HG03175 (cell line): ENCODE measurements around the gene KRT222.

Source experiments
- ATAC-seq: cut with Tn5 transposase; IDR thresholded peaks from one replicate; pipeline ENCODE4 v1.9.1; 2021; ENCODE audit warnings: mild to moderate bottlenecking, moderate library complexity; ENCODE audit not compliant: unreplicated experiment

KRT222 gene

DNA sequence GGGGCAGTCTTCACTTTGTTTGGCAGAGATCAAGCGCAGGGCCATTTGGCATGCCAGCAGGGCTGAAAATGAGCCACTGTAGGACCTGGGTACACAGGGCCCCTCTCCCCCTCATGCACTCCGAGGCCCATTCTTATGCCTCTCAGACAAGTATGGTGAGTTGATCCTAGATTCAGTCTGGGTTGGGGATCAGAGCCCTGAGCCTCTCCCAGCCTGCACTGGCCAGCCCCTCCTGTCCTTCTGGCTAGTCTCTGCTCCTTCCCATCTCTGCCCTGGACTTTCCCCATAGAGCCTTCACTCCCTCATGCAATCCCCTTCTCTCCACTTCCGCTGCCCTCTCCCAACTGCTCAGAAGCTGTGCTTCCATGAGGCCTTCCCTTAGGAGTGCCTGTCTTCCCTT, 48.4 kb downstream of the KRT222 start:
- ATAC-seq, result no peak

DNA sequence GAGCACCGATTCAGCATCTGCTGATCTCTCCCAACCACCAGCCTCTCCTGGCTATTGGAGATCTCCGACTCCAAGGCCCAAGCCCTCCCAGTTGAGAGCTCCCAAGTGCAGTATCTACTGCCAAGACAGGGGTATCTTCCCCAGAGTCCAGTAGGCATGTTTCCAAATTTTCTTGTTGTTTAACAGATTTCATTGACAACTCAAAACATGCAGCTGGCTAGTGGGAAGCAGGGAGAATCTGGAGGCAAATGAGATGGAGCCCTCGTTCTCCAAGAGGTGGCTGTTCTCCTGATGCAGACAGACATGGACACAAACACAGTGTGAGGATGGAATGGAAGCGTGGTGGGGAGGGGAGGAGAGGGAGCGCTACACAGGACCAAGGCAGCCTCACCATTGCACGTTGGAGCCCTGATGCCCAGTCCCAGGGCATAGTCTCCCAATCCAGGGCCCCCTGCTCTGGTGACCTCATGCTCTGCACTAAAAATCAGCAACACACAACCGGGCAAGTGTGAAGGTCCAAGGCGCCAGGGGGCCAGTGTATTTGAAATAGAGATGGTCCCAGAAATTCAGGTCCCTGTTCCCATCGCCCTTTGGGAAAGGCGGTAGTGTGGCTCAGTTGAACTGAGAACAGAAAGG, 49.0 kb downstream of the KRT222 start:
- ATAC-seq, result no peak

DNA sequence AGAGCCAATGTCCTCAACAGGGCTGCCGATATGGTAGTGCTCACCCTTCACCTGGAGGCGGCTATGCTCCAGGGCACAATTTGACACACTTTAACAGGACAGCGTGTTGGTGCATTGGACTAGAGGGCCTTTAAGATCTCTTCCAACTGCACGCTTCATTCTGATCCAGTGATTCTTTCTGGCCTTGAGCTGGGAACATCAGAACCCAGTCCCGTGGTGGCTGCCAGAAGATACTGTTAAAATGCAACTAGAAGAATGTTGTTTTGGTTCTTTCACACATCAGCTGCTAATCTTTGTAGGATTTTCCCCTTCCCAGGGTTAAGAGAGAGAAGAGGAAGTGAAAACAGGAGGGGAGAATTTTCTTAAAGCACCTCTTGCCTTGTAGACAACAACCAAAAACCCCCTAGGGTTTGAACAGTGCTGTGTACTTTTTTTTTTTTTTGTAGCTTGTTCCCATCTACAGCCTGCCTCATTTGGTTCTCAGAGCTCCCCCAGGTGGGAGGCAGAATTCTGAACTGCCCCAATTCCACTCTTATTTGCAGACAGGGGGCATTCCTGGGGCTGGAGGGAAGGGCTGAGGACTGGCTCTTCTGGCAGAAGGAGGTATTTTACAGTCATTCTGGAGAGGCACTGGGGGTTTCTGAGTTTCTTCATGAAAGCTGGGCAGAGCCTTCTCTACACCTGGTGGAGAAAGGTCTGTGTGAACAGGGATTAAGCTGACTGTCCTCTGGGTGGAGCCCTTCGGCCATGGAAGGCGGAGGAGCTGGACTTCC, 49.7 kb downstream of the KRT222 start:
- peak; percentile 71 for ATAC-seq

DNA sequence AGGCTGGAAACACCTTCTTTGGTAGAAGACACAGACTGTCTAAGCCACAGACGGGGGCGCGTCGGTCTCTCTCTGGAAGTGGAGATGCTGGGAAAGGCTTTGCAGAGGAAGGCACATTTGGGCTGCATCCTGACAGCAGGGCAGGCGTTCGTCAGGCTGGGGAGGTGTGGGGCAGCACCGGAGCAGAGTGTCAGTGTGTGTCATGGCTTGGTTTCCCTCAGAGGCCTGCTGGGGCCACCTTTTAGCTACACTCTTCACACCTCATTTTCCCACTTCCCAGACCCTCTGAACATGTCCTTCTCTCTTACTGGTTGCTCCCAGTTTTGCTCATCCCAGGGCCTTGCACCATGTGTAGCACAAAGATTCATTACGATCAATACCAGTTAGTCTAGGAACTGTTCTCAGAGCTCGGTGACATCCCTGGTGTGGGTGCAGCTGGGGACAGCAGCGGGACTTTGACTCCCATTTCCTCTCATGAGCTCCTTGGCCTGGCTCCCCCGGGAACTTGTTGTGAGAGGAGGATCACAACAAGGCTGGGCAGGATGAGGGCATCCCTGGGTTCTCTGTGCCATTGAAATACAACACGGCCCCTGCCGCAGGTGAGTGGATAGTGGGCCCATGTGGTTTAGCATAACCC, 50.4 kb downstream of the KRT222 start:
- peak; percentile 19 for ATAC-seq

- no peak for ATAC-seq
Measured at GRCh38 chr17:40613467-40614154, 51.4 kb downstream of the KRT222 start.

DNA sequence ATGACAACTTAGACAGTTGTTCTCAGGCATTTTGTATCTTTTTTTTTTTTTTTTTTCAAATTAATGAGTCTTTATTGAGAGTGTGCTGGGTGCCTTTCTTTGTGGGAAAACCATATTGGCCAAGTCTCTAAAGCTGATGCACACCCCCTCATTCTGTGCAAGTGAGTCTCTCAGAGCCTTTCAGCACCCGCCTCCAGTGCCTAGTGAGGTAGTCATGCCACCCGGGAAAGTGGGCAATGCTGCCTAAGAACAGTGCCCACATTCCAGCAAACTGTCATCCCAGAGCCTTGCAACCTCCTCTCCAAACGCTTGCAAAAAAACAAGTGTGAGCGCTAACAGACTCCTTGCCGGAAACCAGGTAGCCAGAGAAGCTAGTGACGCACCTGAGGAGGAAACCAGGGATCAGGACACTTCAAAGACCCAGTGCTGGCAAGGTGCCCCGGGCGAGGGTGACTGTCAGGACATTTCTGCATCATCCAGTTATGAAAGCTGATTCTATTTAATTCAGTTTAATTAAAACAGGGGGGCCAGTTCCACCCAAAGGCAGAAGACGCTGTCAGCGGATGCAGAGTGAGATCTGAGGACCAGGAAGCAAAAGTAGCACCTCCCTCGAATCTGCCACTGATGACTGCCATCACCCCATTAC, 52.3 kb downstream of the KRT222 start:
- ATAC-seq, result no peak

- ATAC-seq, result no peak
Measured at GRCh38 chr17:40611840-40612474, 53.0 kb downstream of the KRT222 start.

DNA sequence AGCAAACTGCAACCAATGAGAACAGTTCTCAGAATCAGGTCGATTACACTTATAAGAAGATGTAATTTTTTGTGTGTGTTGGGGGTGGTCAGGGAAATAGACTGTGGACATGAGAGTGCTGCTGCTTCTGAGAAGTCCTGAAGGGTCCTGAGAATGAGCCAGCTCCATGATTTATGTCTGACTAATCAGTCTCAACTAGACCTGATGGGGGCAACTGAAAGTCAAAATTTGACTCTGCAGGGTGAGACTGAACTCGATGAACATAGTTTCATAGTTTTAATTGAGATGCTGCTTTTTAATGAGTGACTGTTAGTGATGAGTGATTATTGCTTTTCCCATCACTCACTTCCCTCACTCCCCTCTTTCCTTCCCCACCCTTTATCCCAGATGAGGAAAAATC, 54.6 kb downstream of the KRT222 start:
- no peak for ATAC-seq

DNA sequence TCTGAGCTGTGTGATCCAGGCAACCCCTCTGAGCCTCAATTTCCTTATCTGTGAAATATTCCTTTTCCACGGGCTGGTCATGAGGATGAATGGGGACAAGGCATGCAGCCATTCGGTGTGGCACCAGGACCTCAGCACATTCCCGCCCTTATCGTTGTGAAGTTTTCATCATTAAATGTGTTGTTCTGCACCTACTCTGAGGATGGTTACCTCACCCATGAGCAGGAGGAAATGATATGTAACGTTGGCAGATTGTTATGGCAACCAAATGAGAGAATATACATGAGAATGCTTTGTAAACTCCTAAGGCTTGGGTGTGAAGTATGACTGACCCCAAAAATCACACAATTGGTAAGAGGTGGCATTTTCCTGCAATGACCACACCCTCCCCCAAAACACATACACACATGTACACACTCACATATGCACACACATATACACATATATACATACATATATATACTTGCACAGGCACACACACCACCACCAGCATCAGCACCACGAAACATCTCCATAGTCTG, 56.9 kb downstream of the KRT222 start:
- ATAC-seq, result no peak

DNA sequence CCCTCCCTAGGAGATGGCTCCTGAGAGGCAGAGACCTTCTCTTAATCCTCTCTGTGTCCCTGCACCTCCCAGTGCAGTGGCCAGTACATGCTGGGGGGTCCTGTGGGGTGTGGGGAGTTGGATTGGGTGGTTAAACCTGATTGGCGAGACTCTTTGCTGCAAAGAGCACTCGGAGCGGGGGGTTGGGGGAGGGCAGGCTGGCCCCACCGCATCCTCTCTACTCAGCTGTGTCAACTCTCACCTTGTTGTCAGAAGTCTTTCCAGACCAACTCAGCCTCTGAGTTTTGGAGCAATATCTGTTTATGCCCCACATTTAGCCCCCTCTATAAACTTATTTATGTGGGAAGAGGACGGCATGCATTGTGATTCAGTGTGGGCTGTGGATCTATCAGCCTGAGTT, 57.3 kb downstream of the KRT222 start:
- ATAC-seq, result no peak

DNA sequence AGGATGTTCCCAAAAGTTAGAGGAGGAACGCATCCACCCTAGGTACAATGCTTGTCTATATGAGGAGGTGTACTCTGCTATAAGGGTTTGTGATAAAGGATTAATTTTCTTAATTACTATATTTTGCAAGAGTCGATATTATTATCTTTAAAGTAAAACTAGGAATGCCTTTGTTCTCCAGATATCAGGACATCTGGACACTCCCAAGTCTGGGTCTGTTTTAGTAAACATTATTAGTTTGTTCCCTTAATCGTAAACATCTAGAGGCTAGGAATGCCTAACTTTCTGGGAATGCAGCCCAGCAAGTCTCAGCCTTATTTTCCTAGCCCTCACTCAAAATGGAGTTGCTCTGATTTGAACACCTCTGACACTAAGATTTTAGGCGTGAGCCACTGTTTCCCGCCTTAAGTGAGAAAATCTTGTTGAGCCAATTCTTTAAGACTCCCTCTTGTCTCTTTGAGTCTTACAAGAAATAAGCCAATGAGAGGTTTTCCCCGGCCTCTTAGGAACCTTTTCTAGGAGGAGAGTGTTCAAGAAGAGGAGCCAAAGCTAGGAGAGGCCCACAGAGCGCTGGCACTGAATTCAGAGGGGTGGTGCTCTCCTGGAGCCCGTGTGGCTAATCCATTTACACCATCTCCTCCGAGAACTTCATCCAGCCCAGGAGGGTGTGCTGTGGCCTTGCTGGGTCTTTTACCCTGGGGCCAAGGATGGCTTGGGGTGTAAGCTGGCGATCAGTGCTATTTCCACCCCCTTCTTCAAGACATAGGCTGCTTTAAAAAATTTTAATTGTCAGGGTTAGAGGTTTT, 58.2 kb downstream of the KRT222 start:
- ATAC-seq, result no peak

GRCh38 chr17:40605306-40605705, 59.7 kb downstream of the KRT222 start:
- ATAC-seq, result no peak
